Astrocyte of the spinal cord (primary cell): ENCODE data around the gene HEPACAM.
"Not testable (repeated sequence)": the region's sequence is repeated elsewhere in the genome, so short reads cannot be mapped to it uniquely, and the experiment has no call there.

Experiments used
- DNase-seq: peaks from one replicate; pipeline ENCODE4 v3.0.0; 2011; ENCODE audit warnings: low read depth, low spot score
- H3K4me3 ChIP-seq: 2 replicates; pipeline ENCODE4 v1.5.1; 2011; ENCODE audit warnings: low read depth, mild to moderate bottlenecking, low read length, moderate library complexity
- in situ Hi-C: cut with HindIII; loops from 2 replicates; pipeline ENCODE4 v1.10.0; 2017; ENCODE audit warnings: low sequenced_read_pairs
- TF ChIP-seq, protein P1 (sequence below): IDR thresholded peaks from 2 replicates; pipeline ENCODE4 v1.5.1; 2012; ENCODE audit warnings: low read depth, mild to moderate bottlenecking, low read length, inconsistent platforms

The HEPACAM gene

DNA sequence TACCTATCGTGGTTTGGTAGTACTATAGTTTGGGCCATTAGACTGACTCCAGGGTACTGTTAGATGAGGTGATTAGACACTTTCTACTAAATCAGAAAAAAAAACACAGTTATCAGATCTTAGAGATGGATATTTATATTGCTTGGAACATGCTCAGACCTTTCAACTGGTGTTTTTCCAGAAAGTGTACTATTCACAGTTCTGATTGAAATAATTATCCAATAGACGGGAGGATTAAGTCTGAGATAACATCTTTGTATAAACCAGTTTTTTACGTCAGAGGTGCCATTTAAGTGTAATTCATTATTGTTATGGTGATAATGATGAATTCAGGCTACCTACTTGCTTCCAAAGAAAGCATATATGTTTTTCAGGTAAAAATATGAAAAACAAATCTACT lies 40.7 kb upstream of the HEPACAM start:
- in situ Hi-C loops: no loop called here
- TF ChIP-seq, protein P1, sequence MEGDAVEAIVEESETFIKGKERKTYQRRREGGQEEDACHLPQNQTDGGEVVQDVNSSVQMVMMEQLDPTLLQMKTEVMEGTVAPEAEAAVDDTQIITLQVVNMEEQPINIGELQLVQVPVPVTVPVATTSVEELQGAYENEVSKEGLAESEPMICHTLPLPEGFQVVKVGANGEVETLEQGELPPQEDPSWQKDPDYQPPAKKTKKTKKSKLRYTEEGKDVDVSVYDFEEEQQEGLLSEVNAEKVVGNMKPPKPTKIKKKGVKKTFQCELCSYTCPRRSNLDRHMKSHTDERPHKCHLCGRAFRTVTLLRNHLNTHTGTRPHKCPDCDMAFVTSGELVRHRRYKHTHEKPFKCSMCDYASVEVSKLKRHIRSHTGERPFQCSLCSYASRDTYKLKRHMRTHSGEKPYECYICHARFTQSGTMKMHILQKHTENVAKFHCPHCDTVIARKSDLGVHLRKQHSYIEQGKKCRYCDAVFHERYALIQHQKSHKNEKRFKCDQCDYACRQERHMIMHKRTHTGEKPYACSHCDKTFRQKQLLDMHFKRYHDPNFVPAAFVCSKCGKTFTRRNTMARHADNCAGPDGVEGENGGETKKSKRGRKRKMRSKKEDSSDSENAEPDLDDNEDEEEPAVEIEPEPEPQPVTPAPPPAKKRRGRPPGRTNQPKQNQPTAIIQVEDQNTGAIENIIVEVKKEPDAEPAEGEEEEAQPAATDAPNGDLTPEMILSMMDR: no peak
- no peak for DNase-seq
- no peak overlapping the region for H3K4me3 ChIP-seq

DNA sequence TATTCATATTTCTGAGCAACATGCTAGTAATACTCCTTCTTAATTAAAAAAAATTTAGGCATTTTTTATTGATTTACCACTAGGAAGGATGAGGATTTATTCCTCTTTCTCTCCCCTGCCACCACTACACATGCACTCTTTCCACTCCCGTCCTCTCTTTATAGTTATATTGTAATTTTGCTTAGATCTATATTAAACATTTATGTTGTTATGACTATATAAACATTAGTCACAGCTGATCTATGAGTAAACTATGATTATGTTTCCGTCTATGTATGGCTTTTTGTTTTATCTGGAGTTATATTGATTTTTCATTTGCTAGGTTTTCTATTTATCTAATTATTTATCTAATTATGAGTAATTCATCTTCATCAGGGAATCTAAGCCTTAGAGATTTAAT lies 36.0 kb upstream of the HEPACAM start:
- DNase-seq: no peak
- no peak overlapping the region for H3K4me3 ChIP-seq
- TF ChIP-seq, protein P1: no peak
- in situ Hi-C loops: no loop called here

DNA sequence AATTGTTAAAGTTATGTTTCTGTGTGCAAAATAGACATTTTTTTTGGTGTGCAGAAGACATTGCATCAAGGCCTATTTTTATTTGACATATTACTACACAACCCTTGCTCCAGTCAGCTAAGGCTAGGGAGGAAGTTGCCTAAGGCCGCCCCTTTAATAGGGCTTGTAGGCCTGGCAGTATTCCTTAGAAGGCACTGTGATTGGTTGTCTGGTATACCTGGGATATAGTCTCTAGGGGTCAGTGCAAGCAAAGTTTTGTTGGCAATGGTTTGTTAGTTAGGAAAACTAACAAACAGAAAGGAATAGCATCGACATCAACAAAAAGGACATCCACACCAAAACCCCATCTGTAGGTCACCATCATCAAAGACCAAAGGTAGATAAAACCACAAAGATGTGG lies 35.1 kb upstream of the HEPACAM start:
- in situ Hi-C loops: no loop called here
- no peak overlapping the region for H3K4me3 ChIP-seq
- DNase-seq: peak; percentile 35
- TF ChIP-seq, protein P1: no peak

DNA sequence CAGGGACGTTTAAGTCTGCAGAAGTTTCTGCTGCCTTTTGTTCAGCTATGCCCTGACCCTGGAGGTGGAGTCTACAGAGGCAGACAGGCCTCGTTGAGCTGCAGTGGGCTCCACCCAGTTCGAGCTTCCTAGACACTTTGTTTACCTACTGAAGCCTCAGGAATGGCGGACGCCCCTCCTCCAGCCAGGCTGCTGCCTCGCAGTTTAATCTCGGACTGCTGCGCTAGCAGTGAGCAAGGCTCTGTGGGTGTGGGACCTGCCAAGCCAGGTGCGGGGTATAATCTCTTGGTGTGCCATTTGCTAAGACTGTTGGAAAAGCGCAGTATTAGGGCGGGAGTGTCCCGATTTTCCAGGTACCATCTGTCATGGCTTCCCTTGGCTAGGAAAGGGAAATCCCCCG lies 32.4 kb upstream of the HEPACAM start:
- DNase-seq, H3K4me3 ChIP-seq, in situ Hi-C loops: not testable (repeated sequence)

DNA sequence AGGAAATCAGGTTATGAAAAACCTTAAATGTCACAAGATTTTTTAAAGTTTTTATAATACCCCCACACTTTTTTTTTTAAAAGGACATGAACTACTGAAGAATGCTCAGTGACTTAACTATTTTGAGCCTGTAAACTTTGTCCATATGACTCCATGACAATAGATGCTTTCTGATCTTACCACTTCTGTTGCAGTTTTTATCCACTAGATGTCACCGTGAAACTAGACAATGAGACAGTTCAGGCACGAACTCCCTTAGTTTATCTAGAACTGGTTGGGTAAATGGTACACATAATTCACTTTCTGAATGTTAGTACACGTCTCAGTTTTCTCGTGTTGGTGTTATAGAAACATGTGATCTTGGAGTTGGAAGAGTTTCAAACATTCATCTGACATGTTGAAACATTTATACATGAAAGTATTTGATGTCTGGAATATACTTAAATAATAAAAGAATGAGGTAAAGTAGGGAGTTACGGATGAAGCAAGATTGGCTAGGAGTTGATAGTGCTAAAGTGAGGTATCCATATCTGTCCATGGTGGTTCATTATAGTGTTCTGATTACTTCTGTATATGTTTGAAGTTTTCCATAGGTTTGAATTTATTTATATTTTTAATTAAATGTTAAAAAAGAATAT lies 26.2 kb upstream of the HEPACAM start:
- no peak overlapping the region for H3K4me3 ChIP-seq
- in situ Hi-C loops: no loop called here
- TF ChIP-seq, protein P1: peak; percentile 67
- peak; percentile 84 for DNase-seq

DNA sequence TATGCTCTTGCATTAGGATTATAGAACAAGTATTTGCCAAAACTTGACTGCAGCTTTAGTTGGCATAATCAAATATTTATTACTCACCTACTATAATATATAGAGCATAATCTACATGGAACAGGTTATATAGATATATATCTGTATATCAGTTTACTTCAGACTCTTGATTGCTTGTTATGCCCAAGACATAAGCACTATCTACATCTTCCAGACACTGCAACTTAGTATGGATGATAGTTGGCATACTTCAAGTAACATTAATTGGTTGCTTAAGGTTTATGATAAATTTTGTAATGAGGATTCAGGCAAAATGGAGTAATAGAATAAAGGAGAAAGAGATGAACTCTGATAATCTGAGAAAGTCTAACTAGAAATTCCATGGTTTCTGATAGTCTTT lies 19.2 kb upstream of the HEPACAM start:
- DNase-seq: no peak
- no peak overlapping the region for H3K4me3 ChIP-seq
- in situ Hi-C loops: no loop called here
- TF ChIP-seq, protein P1: no peak

DNA sequence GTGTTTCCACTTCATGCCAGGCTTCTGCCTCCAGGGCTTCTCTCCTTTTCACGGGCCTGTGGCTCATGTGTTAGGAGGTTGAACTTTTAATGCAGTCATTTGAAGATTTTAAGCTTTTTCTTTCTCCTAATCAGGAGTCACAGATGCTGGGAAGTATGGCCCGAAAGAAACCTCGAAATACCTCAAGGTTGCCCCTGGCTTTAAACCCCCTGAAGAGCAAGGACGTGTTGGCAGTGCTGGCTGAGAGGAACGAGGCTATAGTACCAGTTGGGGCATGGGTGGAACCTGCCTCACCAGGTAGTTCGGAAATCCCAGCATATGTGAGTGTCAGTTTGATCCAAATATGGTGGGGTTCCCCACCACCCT lies 18.7 kb upstream of the HEPACAM start:
- DNase-seq: no peak
- in situ Hi-C loops: no loop called here
- TF ChIP-seq, protein P1: no peak

More for the DNA sequence above, 18.7 kb upstream of the HEPACAM start:
- peak overlapping the region; percentile 71 for H3K4me3 ChIP-seq
